HepG2 (cell line): Measurements from ENCODE around the gene ACOT9. TPM values are rescaled to one million over a fixed set of nuclear protein-coding genes. Genes with fewer than 3 reads are reported as not detected.

Source experiments
- ATAC-seq: fragments of 200-7000 bp; cut with Tn5 transposase; 3 replicates; pipeline ENCODE4 v1.9.1; 2020; ENCODE audit warnings: mild to moderate bottlenecking, moderate library complexity
- BruUV-seq: library from RNA; stranded (reverse); fragments of 400-500 nt; replicated peaks from 2 replicates; lab custom pipeline; 2021; lab: Mats Ljungman, UMichigan
- CTCF ChIA-PET: fragments of 300-600 bp; formaldehyde crosslinking; extraction: SDS; loops from one replicate; lab custom pipeline; 2021; ENCODE audit warnings: low total read pairs, inconsistent platforms, low intra/inter-chr PET ratio; lab: Yijun Ruan, JAX
- POLR2A ChIA-PET: fragments of 350-600 bp; sonication (Branson Sonifier 250); formaldehyde crosslinking; loops from one replicate; lab custom pipeline; 2020; ENCODE audit warnings: antibody characterized with exemption, inconsistent platforms; lab: Yijun Ruan, JAX
- DNase-seq: peaks from one replicate; pipeline ENCODE4 v3.0.0-alpha.2; 2015; ENCODE audit warnings: low spot score
- FAIRE-seq: peaks from 3 replicates; lab custom pipeline; 2011; peaks lifted over from hg19 to GRCh38; lab: Jason Lieb, UNC
- H2AFZ ChIP-seq: one replicate; pipeline ENCODE4 v1.6.1; 2011; ENCODE audit warnings: low read length, inconsistent platforms
- H3K27ac ChIP-seq: fragments of 300-600 bp; 3 replicates; pipeline ENCODE4 v1.8.0; 2011; ENCODE audit warnings: mixed run types, mild to moderate bottlenecking, mixed read lengths, low read length, inconsistent platforms; ENCODE audit not compliant: insufficient read depth; ENCODE audit errors: extremely low read length
- H3K27me3 ChIP-seq, 2 experiments: fragments of 200-600 bp in 1 of 2; 2 replicates in 1 of 2; 3 replicates in 1 of 2; pipeline versions ENCODE4 v1.6.0 to v1.8.0; 2011; ENCODE audit warnings: low read length in 2 of 2, mild to moderate bottlenecking in 2 of 2, moderate library complexity in 2 of 2, inconsistent platforms in 1 of 2; ENCODE audit not compliant: insufficient read depth in 2 of 2, control insufficient read depth in 1 of 2
- H3K36me3 ChIP-seq, 2 experiments: fragments of 200-600 bp in 1 of 2; replicated peaks in 1 of 2; 2 replicates in 1 of 2; 3 replicates in 1 of 2; pipeline versions ENCODE4 v1.5.1 to v1.8.0; 2011; ENCODE audit warnings: low read length in 2 of 2, inconsistent platforms in 1 of 2; ENCODE audit not compliant: insufficient read depth in 2 of 2, control insufficient read depth in 1 of 2
- H3K4me1 ChIP-seq: 2 replicates; pipeline ENCODE4 v1.5.1; 2012; ENCODE audit warnings: low read length, inconsistent platforms; ENCODE audit not compliant: insufficient read depth
- H3K4me2 ChIP-seq: 2 replicates; pipeline ENCODE4 v1.6.0; 2011; ENCODE audit warnings: low read depth, low read length, inconsistent platforms
- H3K4me3 ChIP-seq, 3 experiments: fragments of 200-600 bp in 1 of 3; sonication (generic), shearing (Covaris generic) in 1 of 3; replicated peaks in 1 of 3; 2 replicates each; pipeline ENCODE4 v1.5.1; 2011 to 2016; ENCODE audit warnings: low read length in 3 of 3, inconsistent platforms in 2 of 3, low read depth in 2 of 3, mild to moderate bottlenecking in 2 of 3, control low read depth in 1 of 3, mixed read lengths in 1 of 3; ENCODE audit not compliant: insufficient read depth in 1 of 3
- H3K79me2 ChIP-seq: one replicate; pipeline ENCODE4 v1.6.1; 2011; ENCODE audit warnings: low read length, inconsistent platforms; ENCODE audit not compliant: insufficient read depth
- H3K9ac ChIP-seq: 2 replicates; pipeline ENCODE4 v1.6.0; 2011; ENCODE audit warnings: mild to moderate bottlenecking, low read depth, low read length, inconsistent platforms; ENCODE audit not compliant: insufficient read depth
- H3K9me3 ChIP-seq: 2 replicates; pipeline ENCODE4 v1.5.1; 2012; ENCODE audit warnings: mild to moderate bottlenecking, low read length
- H4K20me1 ChIP-seq: 2 replicates; pipeline ENCODE4 v1.6.0; 2011; ENCODE audit warnings: inconsistent platforms, mild to moderate bottlenecking, low read length, moderate library complexity; ENCODE audit not compliant: insufficient read depth
- BORCS8-MEF2B ChIP-seq: sonication (generic); formaldehyde crosslinking; IDR thresholded peaks from 2 replicates; pipeline ENCODE4 v1.8.0; 2022; ENCODE audit warnings: mild to moderate bottlenecking, missing genetic modification reagents
- HNRNPH1 ChIP-seq: fragments of 200-400 bp; formaldehyde crosslinking; optimal IDR thresholded peaks from 2 replicates; pipeline ENCODE3; 2017; ENCODE audit warnings: mild to moderate bottlenecking, low read depth, low read length
- MTF2 ChIP-seq: sonication (generic); formaldehyde crosslinking; IDR thresholded peaks from 2 replicates; pipeline ENCODE4 v1.5.0; 2020; ENCODE audit warnings: missing genetic modification reagents, borderline replicate concordance
- POLR2G ChIP-seq: fragments of 200-400 bp; formaldehyde crosslinking; IDR thresholded peaks from 2 replicates; pipeline ENCODE4 v1.6.1; 2018; ENCODE audit warnings: mild to moderate bottlenecking, low read depth, low read length, moderate library complexity
- RFX1 ChIP-seq: fragments of 450-650 bp; IDR thresholded peaks from 2 replicates; pipeline ENCODE4 v1.6.1; 2017
- SMC3 ChIP-seq: IDR thresholded peaks from 2 replicates; pipeline ENCODE4 v1.6.1; 2011; ENCODE audit warnings: low read length, improper control_type of control experiment
- ZNF17 ChIP-seq: sonication (generic); formaldehyde crosslinking; IDR thresholded peaks from 2 replicates; pipeline ENCODE4 v1.5.0; 2020; ENCODE audit warnings: mild to moderate bottlenecking, missing genetic modification reagents
- ZNF274 ChIP-seq: sonication (generic); formaldehyde crosslinking; IDR thresholded peaks from 2 replicates; pipeline ENCODE4 v1.5.1; 2020; ENCODE audit warnings: mild to moderate bottlenecking, missing genetic modification reagents
- ZNF598 ChIP-seq: sonication (generic); formaldehyde crosslinking; IDR thresholded peaks from 2 replicates; pipeline ENCODE4 v1.5.1; 2020; ENCODE audit warnings: mild to moderate bottlenecking, missing genetic modification reagents, borderline replicate concordance
- WGBS: methylation state at CpG from one replicate; pipeline ENCODE4 v1.1.6; 2017; ENCODE audit warnings: low lambda C conversion rate; 5-methylcytosine and 5-hydroxymethylcytosine counted together
- in situ Hi-C: cut with HindIII; loops from 2 replicates; pipeline ENCODE4 v1.10.0; 2017; ENCODE audit warnings: low pct_unique_long_range_greater_than_20kb; ENCODE audit not compliant: extremely low pct_ligation_motif_present
- intact Hi-C: fragments of 100-400 bp; cut with micrococcal nuclease; formaldehyde crosslinking; loops from one replicate; pipeline ENCODE4 v1.10.0; 2022; ENCODE audit not compliant: unreplicated experiment
- polyA plus RNA-seq, 8 experiments: library from polyadenylated mRNA; depleted of rRNA in 3 of 8; stranded (reverse) in 7 of 8; unstranded in 1 of 8; fragments of >200 nt; fragmentation: Illumina TruSeq in 4 of 8; extraction: Trizol in 4 of 8; gene quantifications; 2 replicates each; pipeline versions ENCODE4 v1.2.1 to v1.2.3, GENCODE V29; 2011 to 2016; ENCODE audit warnings: low read depth in 4 of 8, missing spikeins in 1 of 8, mixed read lengths in 1 of 8; ENCODE audit not compliant: insufficient read depth in 1 of 8
- total RNA-seq, 5 experiments: library from RNA; depleted of rRNA; stranded (reverse); fragments of >200 nt; fragmentation: Illumina TruSeq; extraction: Trizol; gene quantifications; 2 replicates each; pipeline ENCODE4 v1.2.3, GENCODE V29; 2016; ENCODE audit warnings: low read depth in 1 of 5
- TF ChIP-seq, protein P1 (sequence below): sonication (generic); formaldehyde crosslinking; IDR thresholded peaks from 2 replicates; pipeline ENCODE4 v1.9.0; 2021; ENCODE audit warnings: missing genetic modification reagents, borderline replicate concordance
- TF ChIP-seq, protein P2 (sequence below): sonication (generic); formaldehyde crosslinking; IDR thresholded peaks from 2 replicates; pipeline ENCODE4 v1.5.0; 2020; ENCODE audit warnings: missing genetic modification reagents
- TF ChIP-seq, protein P3 (sequence below): sonication (generic); formaldehyde crosslinking; IDR thresholded peaks from 2 replicates; pipeline ENCODE4 v1.4.0; 2020; ENCODE audit warnings: missing genetic modification reagents
- TF ChIP-seq, protein P4 (sequence below): sonication (generic); formaldehyde crosslinking; IDR thresholded peaks from 2 replicates; pipeline ENCODE4 v1.4.0; 2020; ENCODE audit warnings: missing genetic modification reagents, mild to moderate bottlenecking, borderline replicate concordance
- TF ChIP-seq, protein P5 (sequence below): sonication (generic); formaldehyde crosslinking; IDR thresholded peaks from 2 replicates; pipeline ENCODE4 v1.5.0; 2020; ENCODE audit warnings: mild to moderate bottlenecking, missing genetic modification reagents, moderate library complexity

ACOT9 gene
- total and polyA plus RNA-seq, 2 of the 13 experiments (the other 11 are each of a cell fraction or from before 2014, with no cell fraction given), result 33.3 to 36.9 TPM

DNA sequence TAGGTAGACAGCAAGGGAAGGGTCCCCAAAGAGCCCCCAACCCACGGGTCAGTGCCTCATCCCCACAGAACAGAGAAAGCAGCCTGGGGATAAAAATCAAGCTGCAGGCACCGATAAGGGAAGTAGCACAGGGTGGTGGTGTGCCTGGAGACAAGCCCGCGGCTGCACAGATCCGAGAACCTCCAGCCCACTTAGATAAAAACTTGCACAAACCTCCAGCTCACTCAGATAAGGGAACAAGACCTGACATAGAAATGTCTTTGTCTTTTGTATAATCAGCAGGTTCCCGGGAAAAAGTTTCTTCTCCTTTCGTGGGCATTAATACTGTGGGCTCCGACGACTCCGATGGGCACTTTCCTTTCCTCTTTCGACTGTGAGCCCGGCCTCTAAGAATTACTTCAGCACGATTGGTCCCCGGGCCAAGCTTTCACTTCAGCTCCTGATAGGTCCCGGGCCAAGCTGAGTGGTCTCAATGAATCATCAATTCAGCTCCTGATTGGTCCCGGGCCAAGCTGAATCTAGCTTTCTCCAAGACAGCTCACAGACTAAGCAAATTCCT is 43.4 kb downstream of the ACOT9 start (continued):
- TF ChIP-seq, protein P1, sequence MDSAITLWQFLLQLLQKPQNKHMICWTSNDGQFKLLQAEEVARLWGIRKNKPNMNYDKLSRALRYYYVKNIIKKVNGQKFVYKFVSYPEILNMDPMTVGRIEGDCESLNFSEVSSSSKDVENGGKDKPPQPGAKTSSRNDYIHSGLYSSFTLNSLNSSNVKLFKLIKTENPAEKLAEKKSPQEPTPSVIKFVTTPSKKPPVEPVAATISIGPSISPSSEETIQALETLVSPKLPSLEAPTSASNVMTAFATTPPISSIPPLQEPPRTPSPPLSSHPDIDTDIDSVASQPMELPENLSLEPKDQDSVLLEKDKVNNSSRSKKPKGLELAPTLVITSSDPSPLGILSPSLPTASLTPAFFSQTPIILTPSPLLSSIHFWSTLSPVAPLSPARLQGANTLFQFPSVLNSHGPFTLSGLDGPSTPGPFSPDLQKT, result no peak
- TF ChIP-seq HNRNPH1 (no peak), MTF2 (CRISPR knock-in tag) (no peak), ZNF598 (CRISPR knock-in tag) (no peak), RFX1 (no peak), POLR2G (no peak)
- TF ChIP-seq, protein P2, sequence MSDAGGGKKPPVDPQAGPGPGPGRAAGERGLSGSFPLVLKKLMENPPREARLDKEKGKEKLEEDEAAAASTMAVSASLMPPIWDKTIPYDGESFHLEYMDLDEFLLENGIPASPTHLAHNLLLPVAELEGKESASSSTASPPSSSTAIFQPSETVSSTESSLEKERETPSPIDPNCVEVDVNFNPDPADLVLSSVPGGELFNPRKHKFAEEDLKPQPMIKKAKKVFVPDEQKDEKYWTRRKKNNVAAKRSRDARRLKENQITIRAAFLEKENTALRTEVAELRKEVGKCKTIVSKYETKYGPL (CRISPR knock-in tag), result no peak
- TF ChIP-seq, protein P3, sequence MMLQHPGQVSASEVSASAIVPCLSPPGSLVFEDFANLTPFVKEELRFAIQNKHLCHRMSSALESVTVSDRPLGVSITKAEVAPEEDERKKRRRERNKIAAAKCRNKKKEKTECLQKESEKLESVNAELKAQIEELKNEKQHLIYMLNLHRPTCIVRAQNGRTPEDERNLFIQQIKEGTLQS, result no peak

DNA sequence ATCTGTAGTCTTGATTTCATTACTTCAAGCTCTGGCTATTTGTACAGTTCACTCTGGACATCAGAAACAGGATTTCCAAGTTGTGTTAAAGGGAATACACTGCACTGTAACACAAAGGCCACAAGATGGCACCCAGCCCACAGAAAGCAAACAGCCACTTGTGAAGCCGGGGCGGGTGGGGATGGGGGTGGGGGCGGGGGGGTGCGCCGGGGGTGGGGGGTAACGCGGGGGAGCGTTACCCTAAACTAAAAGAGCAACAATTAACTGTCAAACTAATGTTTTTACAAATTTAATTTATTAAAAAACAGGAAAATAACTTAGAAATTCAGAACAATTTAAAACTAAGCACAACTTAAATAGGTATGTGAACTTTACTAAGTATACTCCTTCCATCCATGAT is 48.5 kb downstream of the ACOT9 start:
- POLR2A ChIA-PET, result interaction anchor here (0.5 to 1.3 kb wide), 2 partner anchors 77 to 208 kb away, joined by 3 read pairs; no protein-coding TSS in a partner anchor
- intact Hi-C loops, result loop anchor here (1.0 kb wide), 1 partner anchor 208 kb away; no protein-coding TSS in a partner anchor
- Histone ChIP-seq H3K4me3 (no peak overlapping the region), H3K79me2 (no peaks in the 10 kb centered on the region), H3K4me2 (peak overlapping the region; percentile 18; the same call in 1 of the 2 replicates), H2AFZ (no peak overlapping the region), H4K20me1 (no peaks in the 10 kb centered on the region), H3K4me1 (no peaks in the 10 kb centered on the region), H3K9ac (no peak overlapping the region), H3K36me3 (no peaks in the 10 kb centered on the region), H3K27ac (no peak overlapping the region), H3K9me3 (no peaks in the 10 kb centered on the region), H3K27me3 (no peaks in the 10 kb centered on the region)
- CTCF ChIA-PET, result interaction anchor here (1.5 to 3.9 kb wide), 2 partner anchors 207 to 213 kb away, joined by 3 to 32 read pairs; partner anchors contain the start of genes APOO and CXorf58
- 3% methylated on average over 8 of the region's 8 CpGs for WGBS
- no TSS peak for BruUV-seq
- FAIRE-seq (no peak), ATAC-seq (peak; percentile 81), DNase-seq (peak; percentile 39)
- in situ Hi-C loops, result loop anchor here (5.0 kb wide), 1 partner anchor 208 kb away; no protein-coding TSS in a partner anchor
- no peak for TF ChIP-seq BORCS8-MEF2B
- TF ChIP-seq, protein P4, sequence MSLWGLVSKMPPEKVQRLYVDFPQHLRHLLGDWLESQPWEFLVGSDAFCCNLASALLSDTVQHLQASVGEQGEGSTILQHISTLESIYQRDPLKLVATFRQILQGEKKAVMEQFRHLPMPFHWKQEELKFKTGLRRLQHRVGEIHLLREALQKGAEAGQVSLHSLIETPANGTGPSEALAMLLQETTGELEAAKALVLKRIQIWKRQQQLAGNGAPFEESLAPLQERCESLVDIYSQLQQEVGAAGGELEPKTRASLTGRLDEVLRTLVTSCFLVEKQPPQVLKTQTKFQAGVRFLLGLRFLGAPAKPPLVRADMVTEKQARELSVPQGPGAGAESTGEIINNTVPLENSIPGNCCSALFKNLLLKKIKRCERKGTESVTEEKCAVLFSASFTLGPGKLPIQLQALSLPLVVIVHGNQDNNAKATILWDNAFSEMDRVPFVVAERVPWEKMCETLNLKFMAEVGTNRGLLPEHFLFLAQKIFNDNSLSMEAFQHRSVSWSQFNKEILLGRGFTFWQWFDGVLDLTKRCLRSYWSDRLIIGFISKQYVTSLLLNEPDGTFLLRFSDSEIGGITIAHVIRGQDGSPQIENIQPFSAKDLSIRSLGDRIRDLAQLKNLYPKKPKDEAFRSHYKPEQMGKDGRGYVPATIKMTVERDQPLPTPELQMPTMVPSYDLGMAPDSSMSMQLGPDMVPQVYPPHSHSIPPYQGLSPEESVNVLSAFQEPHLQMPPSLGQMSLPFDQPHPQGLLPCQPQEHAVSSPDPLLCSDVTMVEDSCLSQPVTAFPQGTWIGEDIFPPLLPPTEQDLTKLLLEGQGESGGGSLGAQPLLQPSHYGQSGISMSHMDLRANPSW, result no peak
- peak; percentile 33 for TF ChIP-seq SMC3
- no peak for TF ChIP-seq ZNF274
- TF ChIP-seq ZNF17, result no peak
- TF ChIP-seq, protein P5, sequence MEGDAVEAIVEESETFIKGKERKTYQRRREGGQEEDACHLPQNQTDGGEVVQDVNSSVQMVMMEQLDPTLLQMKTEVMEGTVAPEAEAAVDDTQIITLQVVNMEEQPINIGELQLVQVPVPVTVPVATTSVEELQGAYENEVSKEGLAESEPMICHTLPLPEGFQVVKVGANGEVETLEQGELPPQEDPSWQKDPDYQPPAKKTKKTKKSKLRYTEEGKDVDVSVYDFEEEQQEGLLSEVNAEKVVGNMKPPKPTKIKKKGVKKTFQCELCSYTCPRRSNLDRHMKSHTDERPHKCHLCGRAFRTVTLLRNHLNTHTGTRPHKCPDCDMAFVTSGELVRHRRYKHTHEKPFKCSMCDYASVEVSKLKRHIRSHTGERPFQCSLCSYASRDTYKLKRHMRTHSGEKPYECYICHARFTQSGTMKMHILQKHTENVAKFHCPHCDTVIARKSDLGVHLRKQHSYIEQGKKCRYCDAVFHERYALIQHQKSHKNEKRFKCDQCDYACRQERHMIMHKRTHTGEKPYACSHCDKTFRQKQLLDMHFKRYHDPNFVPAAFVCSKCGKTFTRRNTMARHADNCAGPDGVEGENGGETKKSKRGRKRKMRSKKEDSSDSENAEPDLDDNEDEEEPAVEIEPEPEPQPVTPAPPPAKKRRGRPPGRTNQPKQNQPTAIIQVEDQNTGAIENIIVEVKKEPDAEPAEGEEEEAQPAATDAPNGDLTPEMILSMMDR (CRISPR knock-in tag), result peak; percentile 63
